HCT116 (cell line): Measurements from ENCODE around the gene SPIRE1.

Source experiments
- CBX3 ChIP-seq: IDR thresholded peaks from 2 replicates; pipeline ENCODE4 v1.6.1; 2012; ENCODE audit warnings: low read depth
- CTCF ChIP-seq, 3 experiments: fragments of 200-600 bp in 1 of 3; sonication (generic) in 1 of 3; IDR thresholded peaks in 2 of 3; conservative IDR thresholded peaks in 1 of 3; 2 replicates each; pipeline ENCODE4 v1.5.1; 2012 to 2017; ENCODE audit warnings: low read depth in 2 of 3, low read length in 2 of 3, antibody characterized with exemption in 1 of 3, borderline replicate concordance in 1 of 3, control low read depth in 1 of 3, mild to moderate bottlenecking in 1 of 3, mixed read lengths in 1 of 3, mixed run types in 1 of 3, moderate library complexity in 1 of 3; ENCODE audit not compliant: insufficient read depth in 1 of 3
- EGR1 ChIP-seq: IDR thresholded peaks from 2 replicates; pipeline ENCODE4 v1.6.1; 2012; ENCODE audit warnings: low read depth
- EZH2 ChIP-seq: fragments of 200-600 bp; sonication (generic); IDR thresholded peaks from 2 replicates; pipeline ENCODE4 v1.6.1; 2017; ENCODE audit warnings: antibody characterized with exemption, mixed run types
- EZH2phosphoT487 ChIP-seq: fragments of 200-600 bp; IDR thresholded peaks from 2 replicates; pipeline ENCODE4 v1.6.1; 2018; ENCODE audit warnings: antibody characterized with exemption, borderline replicate concordance
- POLR2A ChIP-seq: IDR thresholded peaks from 2 replicates; pipeline ENCODE4 v1.7.0; 2011; ENCODE audit warnings: borderline replicate concordance; ENCODE audit not compliant: insufficient read depth, insufficient read length; ENCODE audit errors: extremely low read depth
- POLR2AphosphoS5 ChIP-seq: IDR thresholded peaks from 2 replicates; pipeline ENCODE4 v1.6.1; 2011; ENCODE audit warnings: mild to moderate bottlenecking, low read depth, low read length, moderate library complexity
- REST ChIP-seq: IDR thresholded peaks from 2 replicates; pipeline ENCODE4 v1.6.1; 2012; ENCODE audit warnings: low read depth
- YY1 ChIP-seq: IDR thresholded peaks from 2 replicates; pipeline ENCODE4 v1.6.1; 2011; ENCODE audit warnings: low read length, low read depth, moderate library complexity, mild to moderate bottlenecking; ENCODE audit not compliant: insufficient replicate concordance; ENCODE audit errors: extremely low read depth
- ZBTB33 ChIP-seq: IDR thresholded peaks from 2 replicates; pipeline ENCODE4 v1.6.1; 2011; ENCODE audit warnings: mild to moderate bottlenecking, low read length, moderate library complexity; ENCODE audit not compliant: insufficient replicate concordance; ENCODE audit errors: extremely low read depth
- ZFX ChIP-seq: fragments of 450-650 bp; IDR thresholded peaks from 2 replicates; pipeline ENCODE4 v1.6.1; 2017

GRCh38 chr18:12599966-12600365, 57.9 kb downstream of the SPIRE1 start:
- TF ChIP-seq POLR2AphosphoS5: no peak
- TF ChIP-seq YY1: no peak
- TF ChIP-seq CBX3: no peak
- no peak for TF ChIP-seq EZH2phosphoT487
- no peak for TF ChIP-seq EZH2
- TF ChIP-seq ZBTB33: no peak
- TF ChIP-seq POLR2A: no peak
- no peak for TF ChIP-seq CTCF (IDR thresholded peaks at IDR 0.05 in 2 of 3, conservative IDR thresholded peaks at IDR 0.05 in 1 of 3; ENCODE audit: borderline replicate concordance in 1 of 3, insufficient read depth in 1 of 3, low read depth in 2 of 3, low read length in 2 of 3)
- TF ChIP-seq ZFX: no peak
- TF ChIP-seq REST: no peak
- TF ChIP-seq EGR1: no peak
